ENCODE results near the gene ABCA8. TPM values are rescaled to one million over a fixed set of nuclear protein-coding genes. Genes with fewer than 3 reads are reported as not detected.
A peak's percentile ranks its signal among the peaks of the same experiment; 100 is the strongest.
"Not testable (repeated sequence)": the region's sequence is repeated elsewhere in the genome, so short reads cannot be mapped to it uniquely, and the experiment has no call there.

Gene ABCA8
- polyA plus RNA-seq, 3 donors: 0.72 to 1.0 (median 0.85) TPM

DNA sequence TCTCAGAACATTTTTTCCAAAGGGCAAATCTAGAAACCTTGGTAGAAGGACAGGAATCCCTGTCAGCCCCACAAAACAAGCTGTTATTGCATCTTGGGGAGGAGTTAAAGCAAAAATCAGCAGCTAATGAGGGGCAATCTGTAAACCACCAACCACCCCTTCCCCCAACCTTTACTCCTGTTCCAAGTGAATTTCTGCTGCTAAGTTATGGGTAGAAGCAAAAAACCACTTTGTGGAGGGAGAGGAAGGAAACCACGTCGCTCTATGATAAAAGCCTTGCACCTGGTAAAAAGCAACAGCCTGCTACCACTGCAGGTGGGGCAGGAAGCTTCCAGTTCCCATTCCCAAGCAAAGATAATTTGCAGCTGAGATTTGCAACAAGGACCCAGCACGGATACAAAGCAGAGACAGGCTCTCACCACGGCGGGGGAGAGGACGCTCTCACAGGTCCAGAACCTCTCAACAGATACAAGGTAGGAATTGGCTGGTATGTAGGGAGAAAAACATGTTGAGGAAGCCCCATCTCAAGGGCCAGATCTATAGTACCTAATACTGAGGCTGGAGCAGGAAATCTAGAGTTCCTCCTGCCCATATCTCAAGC, 10.7 kb downstream of the ABCA8 start:
- DNase-seq (ENCODE audit: low read depth in 3 of 3, low spot score in 2 of 3): no peak

DNA sequence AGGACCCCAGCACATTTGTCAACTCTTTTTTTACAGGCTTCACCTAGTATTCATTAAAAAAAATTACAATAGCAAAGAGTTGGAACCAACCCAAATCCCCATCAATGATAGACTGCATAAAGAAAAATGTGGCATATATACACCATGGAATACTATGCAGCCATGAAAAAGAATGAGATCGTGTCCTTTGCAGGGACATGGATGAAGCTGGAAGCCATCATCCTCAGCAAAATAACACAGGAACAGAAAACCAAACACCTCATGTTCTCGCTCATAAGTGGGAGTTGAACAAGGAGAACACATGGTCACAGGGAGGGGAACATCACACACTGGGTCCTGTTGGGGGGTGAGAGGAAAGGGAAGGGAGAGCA, 11.4 kb downstream of the ABCA8 start:
- DNase-seq (ENCODE audit: low read depth in 3 of 3, low spot score in 2 of 3): not testable (repeated sequence)

DNA sequence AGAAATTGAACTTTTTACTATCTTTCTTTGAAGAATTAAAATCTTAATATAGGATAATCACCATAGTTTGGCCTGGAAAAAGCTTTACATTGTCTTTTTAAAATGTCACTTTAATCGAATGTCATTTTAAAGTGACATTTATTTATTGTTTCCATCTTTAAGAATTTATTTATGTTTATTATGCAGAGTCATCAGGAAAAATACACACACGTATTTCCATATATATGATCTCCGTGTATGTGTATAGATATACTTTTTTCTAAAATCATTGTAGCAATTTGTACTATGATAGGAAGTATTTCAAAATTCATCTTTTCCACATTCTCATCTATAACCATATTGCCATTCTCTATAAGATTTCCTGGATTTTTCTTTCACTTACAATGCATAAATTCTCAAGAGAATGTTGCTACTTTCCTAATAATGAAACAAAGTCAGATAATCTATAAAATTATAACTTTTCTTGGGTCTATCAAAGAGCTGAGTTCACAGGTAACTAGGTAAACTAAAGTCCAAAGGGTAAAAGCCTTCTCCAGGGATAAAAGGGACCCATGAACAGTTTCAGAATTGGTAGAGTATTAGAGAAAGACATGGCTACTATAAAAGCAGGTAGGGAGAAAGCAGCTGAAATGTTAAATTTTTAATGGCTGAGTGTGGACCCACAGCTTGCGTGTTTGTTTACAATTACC, 11.9 kb downstream of the ABCA8 start:
- DNase-seq (ENCODE audit: low read depth in 3 of 3, low spot score in 2 of 3): no peak

DNA sequence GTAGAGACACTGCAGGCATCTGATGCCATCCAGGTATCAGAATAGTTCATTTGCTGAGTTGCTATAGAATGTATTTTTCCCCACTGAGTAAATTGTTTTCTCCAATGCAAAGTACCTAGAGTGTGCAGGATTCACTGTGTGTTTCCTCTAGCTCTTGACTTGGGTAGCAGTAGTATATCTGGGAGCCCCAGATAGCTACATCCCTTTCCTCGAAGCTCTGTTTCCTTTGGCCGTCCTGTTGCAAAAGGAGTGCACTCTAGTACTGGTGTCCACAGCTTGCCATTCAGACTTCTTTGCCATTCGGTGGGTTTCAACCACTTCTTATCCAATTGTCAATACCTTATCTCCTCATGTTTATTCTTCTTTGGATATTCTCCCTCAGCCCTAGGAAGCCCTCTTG, 12.8 kb downstream of the ABCA8 start:
- DNase-seq (ENCODE audit: low read depth in 3 of 3, low spot score in 2 of 3): no peak

DNA sequence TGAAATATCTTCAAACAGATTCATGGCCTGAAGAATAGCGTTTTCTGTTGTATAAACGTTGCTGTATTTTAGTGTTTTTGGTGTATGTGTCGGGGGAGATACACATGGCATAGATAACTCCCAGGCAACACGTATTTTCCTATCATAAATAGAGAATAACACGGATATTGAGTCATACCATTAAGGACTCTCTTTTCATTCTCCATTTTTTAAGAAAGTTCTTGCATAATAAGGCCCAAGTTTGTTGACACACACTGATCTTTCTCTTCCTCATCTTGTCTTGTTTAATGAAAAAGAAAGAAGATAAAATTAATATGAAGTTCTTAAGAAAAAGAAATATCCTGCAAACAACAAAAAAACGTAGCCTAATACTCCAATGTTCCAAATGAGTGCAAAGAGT, 13.4 kb downstream of the ABCA8 start:
- DNase-seq (ENCODE audit: low read depth in 3 of 3, low spot score in 2 of 3): no peak

DNA sequence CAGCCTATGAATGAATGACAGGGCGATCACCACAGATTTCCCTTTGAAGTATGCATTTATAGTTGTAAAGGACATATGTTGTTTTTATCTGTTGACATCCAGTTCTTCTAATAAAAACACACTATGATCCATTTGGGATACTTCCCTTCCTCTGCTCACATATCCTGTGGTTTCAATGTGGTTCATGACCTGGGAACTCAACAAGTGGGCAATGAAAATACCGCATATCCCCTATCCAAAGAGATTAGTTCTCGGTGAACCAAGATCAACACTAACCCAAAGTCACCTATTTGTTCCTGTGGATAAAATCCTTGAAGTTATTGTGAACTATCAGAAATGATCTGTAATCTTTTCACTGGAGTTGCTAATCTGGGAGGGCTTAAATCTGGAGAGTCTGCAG, 16.0 kb downstream of the ABCA8 start:
- no peak for DNase-seq (ENCODE audit: low read depth in 3 of 3, low spot score in 2 of 3)

DNA sequence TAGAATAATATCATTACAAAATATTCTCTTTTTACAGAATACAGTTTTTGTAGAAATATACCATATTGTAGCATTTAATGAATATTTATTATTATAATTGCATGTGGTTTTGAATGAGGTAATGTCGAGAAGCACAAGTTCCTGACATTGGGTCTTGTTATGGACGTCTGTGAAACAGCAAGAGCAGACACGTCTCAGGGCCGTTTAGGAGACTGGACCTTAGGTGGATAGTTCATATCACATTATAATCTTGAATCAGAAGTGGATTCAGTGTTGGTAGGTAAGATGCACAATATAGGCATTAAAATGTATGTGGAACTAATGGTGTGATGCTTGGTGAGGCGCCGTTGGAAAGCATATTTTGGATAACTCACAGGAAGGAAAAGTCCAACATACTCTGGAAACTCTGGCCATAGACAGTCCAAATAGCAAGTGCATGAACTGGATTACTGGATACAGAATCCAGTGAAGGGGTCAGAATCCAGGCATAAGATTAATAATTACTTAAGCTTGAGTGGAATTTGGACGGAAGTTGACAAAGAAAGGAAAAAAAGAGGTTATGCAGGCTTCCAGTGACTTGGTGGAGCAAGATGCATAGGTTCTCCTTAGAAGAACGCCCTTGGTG, 17.2 kb downstream of the ABCA8 start:
- no peak for DNase-seq (ENCODE audit: low read depth in 3 of 3, low spot score in 2 of 3)

DNA sequence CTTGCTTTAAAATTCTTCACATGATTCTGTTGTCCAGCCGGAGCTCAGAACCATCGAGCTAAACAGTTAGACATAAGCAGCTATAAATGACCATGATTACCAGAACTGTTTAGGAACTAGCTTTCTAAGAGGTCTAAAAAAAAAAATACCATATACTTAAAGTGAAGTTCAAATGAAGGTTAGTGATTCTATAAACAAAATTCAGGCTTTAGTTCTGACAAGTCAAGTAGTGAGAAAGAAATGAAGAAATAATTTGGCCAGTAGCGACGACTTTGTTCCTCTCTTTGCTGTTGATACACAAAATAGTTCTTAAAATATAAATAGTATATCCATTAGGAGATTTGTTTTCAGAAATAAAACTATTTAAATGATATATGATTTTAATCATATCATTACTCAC, 27.7 kb downstream of the ABCA8 start:
- DNase-seq (ENCODE audit: low read depth in 3 of 3, low spot score in 2 of 3): no peak

DNA sequence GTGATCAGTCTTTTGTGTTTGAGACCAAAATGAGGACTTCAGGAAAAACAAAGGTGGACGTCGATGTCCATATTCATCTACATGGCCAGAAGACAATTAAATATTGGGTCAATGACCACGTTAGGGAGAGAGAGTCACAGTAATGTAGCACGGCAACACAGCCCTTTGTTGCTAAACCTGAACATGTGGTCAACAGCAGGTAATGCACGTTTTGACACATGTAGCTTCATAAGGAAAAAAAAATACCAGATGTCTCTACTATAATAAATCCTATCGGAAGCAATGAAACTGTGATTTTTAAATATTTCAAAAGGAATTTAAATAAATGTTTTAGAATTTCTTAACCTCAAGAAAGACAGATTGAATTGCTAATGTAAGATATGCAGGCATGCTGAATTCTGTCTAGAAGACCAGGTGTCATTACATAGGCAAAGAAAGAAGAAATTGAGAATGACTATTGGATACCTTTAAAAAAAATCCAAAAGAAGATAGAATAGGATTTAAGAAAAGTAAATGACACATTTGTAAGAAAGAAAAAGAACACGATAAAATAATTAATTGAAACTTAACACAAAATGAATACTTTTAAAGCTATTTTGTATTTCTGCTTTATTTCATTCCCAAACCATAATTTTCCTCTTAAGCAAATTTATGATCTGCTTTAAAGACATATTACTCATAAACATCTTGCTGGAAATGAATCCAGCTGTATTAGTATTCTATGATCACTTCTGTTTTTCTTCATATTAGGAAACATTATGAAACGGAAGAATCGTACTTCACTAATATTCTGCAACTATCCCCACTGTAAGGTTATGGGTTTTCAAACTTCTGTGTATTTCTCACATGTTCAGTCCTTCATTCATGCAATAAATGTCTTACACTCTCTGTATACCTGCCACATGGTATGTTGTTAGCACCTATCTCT, 30.1 kb downstream of the ABCA8 start:
- DNase-seq (ENCODE audit: low read depth in 3 of 3, low spot score in 2 of 3): no peak

DNA sequence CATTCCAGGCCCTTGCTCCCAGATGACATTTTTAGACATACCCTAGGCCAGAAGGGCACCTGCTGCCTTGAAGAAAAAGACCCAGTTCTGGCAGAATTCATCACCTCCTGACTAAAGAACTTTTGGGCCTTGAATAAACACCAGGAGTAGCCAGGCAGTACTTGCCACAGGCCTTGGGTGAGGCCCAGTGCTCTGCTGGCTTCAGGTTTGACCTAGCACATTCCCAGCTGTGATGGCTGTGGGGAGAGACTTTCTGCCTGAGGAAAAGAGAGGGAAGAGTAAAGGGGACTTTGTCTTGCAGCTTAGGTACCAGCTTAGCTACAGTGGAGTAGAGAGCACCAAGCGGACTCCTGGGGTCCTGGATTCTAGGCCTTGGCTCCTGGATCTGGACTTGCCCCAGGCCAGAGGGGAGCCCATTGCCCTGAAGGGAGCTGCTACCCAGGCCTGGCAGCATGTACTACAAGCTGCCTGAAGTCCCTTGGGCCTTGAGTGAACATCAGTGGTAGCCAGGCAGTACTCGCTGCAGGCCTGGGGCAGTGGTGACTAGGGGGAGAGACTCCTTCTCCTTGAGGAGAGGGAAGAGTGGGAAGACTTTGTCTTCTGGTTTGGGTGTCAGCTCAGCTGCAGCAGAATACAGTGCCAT, 44.3 kb downstream of the ABCA8 start:
- DNase-seq (ENCODE audit: low read depth in 3 of 3, low spot score in 2 of 3): no peak

DNA sequence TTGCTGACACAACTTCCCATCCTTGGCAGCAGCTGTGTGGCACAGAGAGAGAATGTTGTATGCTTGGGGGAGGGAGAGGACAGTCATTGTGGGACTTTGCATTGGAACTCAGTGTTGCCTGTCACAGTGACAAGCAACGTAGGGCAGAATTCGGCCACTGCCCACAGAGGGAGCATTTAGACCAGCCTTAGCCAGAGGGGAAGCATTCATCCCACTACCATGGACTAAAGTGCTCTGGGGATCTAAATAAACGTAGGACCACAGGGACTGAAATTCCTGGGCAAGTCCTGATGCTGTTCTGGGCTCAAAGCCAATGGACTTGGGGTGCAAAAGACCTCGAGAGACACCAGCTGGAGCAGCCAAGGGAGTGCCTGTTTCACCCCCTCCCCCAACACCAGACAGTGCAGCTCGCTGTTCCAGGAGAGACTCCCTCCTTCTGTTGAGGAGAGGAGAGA, 44.9 kb downstream of the ABCA8 start:
- no peak for DNase-seq (ENCODE audit: low read depth in 3 of 3, low spot score in 2 of 3)

DNA sequence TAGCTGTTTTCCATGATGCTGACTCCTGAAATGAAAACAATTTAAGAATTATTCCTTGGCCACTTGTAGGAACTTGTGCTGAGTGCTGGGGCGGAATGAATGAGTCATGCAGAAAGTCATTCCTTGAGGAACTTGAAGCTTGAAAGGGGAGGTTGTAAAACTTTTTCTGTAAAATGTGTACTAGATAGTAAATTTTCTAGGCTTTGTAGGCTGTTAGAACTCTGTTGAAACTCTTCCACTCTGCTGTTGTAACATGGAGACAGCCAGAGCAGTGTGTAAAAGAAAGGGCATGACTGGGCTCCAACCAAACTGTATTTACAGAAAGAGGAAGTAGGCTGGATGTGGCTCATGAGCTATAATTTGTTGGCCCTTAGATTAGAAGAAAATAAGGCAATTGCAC, 46.1 kb downstream of the ABCA8 start:
- peak in 2 of 3 donors; percentile 5 to 23 for DNase-seq (ENCODE audit: low read depth in 3 of 3, low spot score in 2 of 3)

DNA sequence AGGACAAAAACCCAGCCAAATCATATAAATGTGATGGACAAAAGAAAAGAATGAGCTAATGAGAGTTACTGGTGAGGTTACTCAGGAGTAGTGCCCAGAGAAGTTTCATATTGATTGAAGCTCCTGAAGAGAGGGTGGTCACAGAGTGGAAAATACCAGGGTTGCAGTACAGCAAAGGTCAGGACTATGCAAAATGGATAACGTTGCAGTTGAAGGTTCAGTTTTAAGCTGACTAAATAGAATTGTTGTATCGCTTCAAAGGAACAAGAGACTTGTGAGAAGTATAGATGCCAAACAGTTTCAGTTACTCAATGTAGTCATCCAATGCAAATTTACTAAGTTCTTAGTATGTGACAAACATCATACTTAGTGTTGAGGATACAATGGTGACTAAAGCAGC, 47.1 kb downstream of the ABCA8 start:
- DNase-seq (ENCODE audit: low read depth in 3 of 3, low spot score in 2 of 3): no peak

DNA sequence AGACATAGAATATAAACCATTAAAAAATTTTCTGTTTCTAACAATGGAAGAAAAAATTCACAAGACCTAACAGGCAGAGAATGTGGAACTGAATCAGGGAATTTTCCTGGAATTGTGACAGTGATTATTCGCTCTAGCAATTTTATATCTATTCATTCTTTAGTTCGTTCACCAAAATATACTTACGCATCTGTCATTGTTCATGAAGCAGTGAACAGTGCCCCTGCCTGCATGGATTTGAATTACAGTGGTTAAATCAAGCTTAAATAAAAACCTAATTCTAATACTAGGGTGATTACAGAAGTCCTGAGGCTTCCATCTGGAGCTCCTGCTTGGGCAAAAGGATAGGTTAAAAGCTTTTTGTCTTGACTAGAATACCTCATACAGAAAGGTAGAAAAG, 48.6 kb downstream of the ABCA8 start:
- DNase-seq (ENCODE audit: low read depth in 3 of 3, low spot score in 2 of 3): no peak

DNA sequence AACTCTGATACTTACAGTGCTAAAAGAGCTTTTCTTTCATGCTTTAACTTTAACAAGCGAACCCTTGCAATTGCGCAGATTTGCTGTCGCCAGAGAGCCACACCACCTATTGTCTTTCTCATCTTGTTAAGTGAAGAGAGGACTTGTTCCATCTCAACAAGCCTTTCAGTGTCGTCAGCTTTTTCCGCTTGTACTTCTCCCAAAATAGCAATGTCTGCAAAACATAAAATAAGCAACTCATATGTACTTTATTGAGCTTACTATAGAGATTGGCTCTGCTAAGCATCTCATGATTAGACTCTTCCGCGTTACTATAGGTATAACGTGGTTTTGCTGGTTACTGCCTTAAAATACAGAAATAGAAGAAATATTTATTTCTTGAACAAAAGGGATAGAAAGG, 51.9 kb downstream of the ABCA8 start:
- no peak for DNase-seq (ENCODE audit: low read depth in 3 of 3, low spot score in 2 of 3)

DNA sequence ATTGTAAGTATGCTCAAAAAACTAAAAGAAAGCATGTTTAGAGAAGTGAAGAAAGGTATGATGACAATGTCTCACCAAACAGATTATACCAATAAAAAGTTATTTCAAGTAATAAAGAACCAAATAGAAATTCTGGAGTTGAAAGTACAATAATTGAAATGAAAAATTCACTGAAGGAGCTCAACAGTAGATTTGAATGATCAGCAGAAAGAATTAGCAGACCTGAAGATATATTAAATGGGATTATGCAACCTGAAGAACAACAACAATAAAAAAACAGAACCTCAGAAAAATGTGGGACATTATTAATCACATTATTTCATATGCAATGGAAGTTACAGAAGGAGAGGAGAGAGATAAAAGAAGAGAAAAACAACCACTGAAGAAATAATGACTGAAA, 57.6 kb downstream of the ABCA8 start:
- DNase-seq (ENCODE audit: low read depth in 3 of 3, low spot score in 2 of 3): no peak

DNA sequence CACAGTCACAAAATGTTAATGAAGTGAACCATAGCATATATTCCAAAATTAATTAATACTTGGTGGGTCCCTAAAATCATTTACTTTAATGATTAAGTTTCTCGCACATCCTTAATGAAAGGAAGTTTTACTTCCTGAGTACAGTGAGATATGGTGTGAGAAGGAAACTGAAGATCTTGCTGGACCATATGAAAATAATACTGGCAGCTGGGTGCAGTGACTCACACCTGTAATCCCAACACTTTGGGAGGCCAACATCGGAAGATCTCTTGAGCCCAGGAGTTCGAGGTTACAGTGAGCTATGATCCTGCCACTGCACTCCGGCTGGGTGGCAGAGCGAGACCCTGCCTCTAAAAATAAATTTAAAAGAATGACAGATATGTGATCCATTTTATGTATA, 62.5 kb downstream of the ABCA8 start:
- no peak for DNase-seq (ENCODE audit: low read depth in 3 of 3, low spot score in 2 of 3)

DNA sequence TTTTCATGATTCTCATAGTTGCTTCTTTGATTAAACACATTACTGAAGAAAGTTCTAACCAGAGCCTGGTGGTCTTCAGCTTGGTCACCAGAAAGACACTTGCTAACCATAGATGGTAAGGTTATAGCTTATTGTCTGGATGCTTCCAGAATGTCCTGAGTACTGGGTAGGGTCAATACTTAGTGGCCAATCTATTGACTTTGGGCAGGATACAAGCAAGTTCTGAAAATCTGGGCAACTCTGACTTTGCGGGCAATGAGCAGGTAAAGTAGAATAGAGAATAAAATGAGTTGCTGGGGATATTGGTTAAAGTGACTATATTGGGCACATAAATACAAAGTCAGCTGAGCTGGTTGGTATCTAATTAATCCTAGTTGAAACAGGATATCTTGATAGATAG, 63.0 kb downstream of the ABCA8 start:
- no peak for DNase-seq (ENCODE audit: low read depth in 3 of 3, low spot score in 2 of 3)

DNA sequence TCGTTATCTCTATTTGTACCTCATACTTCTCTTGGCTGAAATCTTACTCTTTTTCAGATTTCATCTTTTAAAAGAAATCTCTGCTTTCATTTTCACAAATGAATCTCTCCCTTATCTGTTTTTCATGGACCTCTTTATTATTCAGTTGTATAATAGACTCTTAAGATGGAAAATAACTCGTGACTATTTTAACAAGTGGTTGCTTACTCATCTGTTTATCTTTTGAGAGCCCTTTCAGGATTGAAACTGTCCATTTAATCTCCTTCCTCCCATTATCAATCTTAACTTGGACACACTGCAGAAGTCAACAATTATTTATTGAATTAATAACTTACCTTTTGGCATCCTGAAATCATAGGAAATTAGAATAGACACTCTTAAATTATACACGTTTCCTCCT, 68.8 kb downstream of the ABCA8 start:
- no peak for DNase-seq (ENCODE audit: low read depth in 3 of 3, low spot score in 2 of 3)

DNA sequence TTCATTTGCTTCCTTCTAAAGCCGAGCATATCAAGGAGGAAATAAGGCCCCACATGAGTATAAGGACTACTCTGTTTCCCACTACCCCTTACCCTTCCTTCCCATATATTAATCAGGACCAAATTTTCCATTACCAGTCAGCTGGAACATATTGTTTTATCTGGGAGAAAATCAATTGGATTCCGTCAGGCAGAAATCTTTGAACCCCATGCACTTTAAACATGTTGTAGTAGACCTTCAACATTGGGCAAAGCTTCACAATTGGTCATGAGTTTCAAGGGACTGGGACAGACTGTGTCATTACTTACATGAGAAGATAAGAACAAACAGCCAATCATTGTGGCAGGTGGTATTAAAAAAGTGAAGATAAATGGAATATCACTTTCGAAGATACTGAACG, 70.3 kb downstream of the ABCA8 start:
- no peak for DNase-seq (ENCODE audit: low read depth in 3 of 3, low spot score in 2 of 3)

Measured in right renal cortex interstitium (tissue), 3 donors.